HepG2 (cell line): ENCODE results near the gene IRF2BPL. TPM values are rescaled to one million over a fixed set of nuclear protein-coding genes. Genes with fewer than 3 reads are reported as not detected.

Source experiments
- ARID2 ChIP-seq: sonication (generic); formaldehyde crosslinking; IDR thresholded peaks from 2 replicates; pipeline ENCODE4 v1.8.1; 2022; ENCODE audit warnings: mild to moderate bottlenecking, missing genetic modification reagents, borderline replicate concordance
- CAMTA2 ChIP-seq: sonication (generic); formaldehyde crosslinking; IDR thresholded peaks from 2 replicates; pipeline ENCODE4 v1.4.0; 2020; ENCODE audit warnings: mild to moderate bottlenecking, missing genetic modification reagents, borderline replicate concordance
- CENPBD1 ChIP-seq: sonication (generic); formaldehyde crosslinking; IDR thresholded peaks from 2 replicates; pipeline ENCODE4 v1.8.0; 2022; ENCODE audit warnings: missing genetic modification reagents, low read depth, mild to moderate bottlenecking, borderline replicate concordance
- E2F1 ChIP-seq: sonication (generic); formaldehyde crosslinking; IDR thresholded peaks from 2 replicates; pipeline ENCODE4 v1.5.0; 2020; ENCODE audit warnings: missing genetic modification reagents
- LBX2 ChIP-seq: sonication (generic); formaldehyde crosslinking; IDR thresholded peaks from 2 replicates; pipeline ENCODE4 v1.5.0; 2020; ENCODE audit warnings: missing genetic modification reagents, mild to moderate bottlenecking, borderline replicate concordance
- RBFOX2 ChIP-seq: fragments of 200-400 bp; formaldehyde crosslinking; IDR thresholded peaks from 2 replicates; pipeline ENCODE4 v1.6.1; 2017; ENCODE audit warnings: low read depth, mild to moderate bottlenecking, low read length
- RXRA ChIP-seq: sonication (generic); formaldehyde crosslinking; IDR thresholded peaks from 2 replicates; pipeline ENCODE4 v1.5.1; 2020; ENCODE audit warnings: missing genetic modification reagents
- SKIL ChIP-seq: sonication (generic); formaldehyde crosslinking; IDR thresholded peaks from 2 replicates; pipeline ENCODE4 v1.8.0; 2022; ENCODE audit warnings: missing genetic modification reagents, mild to moderate bottlenecking, moderate library complexity, borderline replicate concordance
- SMAD1 ChIP-seq: sonication (generic); formaldehyde crosslinking; IDR thresholded peaks from 2 replicates; pipeline ENCODE4 v1.4.0; 2020; ENCODE audit warnings: missing genetic modification reagents, low read depth, mild to moderate bottlenecking, borderline replicate concordance
- ZBTB39 ChIP-seq: sonication (generic); formaldehyde crosslinking; IDR thresholded peaks from 2 replicates; pipeline ENCODE4 v1.5.0; 2020; ENCODE audit warnings: missing genetic modification reagents
- ZKSCAN8 ChIP-seq: IDR thresholded peaks from 2 replicates; pipeline ENCODE4 v1.6.1; 2016; ENCODE audit warnings: borderline replicate concordance, missing genetic modification reagents, missing compliant biosample characterization
- ZNF276 ChIP-seq: sonication (generic); formaldehyde crosslinking; IDR thresholded peaks from 2 replicates; pipeline ENCODE4 v1.4.0; 2020; ENCODE audit warnings: mild to moderate bottlenecking, low read depth, missing genetic modification reagents
- ZNF512 ChIP-seq: sonication (generic); formaldehyde crosslinking; IDR thresholded peaks from 2 replicates; pipeline ENCODE4 v1.4.0; 2020; ENCODE audit warnings: mild to moderate bottlenecking, missing genetic modification reagents
- polyA plus RNA-seq, 8 experiments: library from polyadenylated mRNA; depleted of rRNA in 3 of 8; stranded (reverse) in 7 of 8; unstranded in 1 of 8; fragments of >200 nt; fragmentation: Illumina TruSeq in 4 of 8; extraction: Trizol in 4 of 8; gene quantifications; 2 replicates each; pipeline versions ENCODE4 v1.2.1 to v1.2.3, GENCODE V29; 2011 to 2016; ENCODE audit warnings: low read depth in 4 of 8, missing spikeins in 1 of 8, mixed read lengths in 1 of 8; ENCODE audit not compliant: insufficient read depth in 1 of 8
- total RNA-seq, 5 experiments: library from RNA; depleted of rRNA; stranded (reverse); fragments of >200 nt; fragmentation: Illumina TruSeq; extraction: Trizol; gene quantifications; 2 replicates each; pipeline ENCODE4 v1.2.3, GENCODE V29; 2016; ENCODE audit warnings: low read depth in 1 of 5

IRF2BPL gene
- total and polyA plus RNA-seq, 2 of the 13 experiments (the other 11 are each of a cell fraction or from before 2014, with no cell fraction given) = 6.6 to 8.4 TPM

- peak; percentile 93 for TF ChIP-seq ZBTB39 (CRISPR knock-in tag)
- no peak for TF ChIP-seq CENPBD1
- TF ChIP-seq ZKSCAN8 = no peak
- no peak for TF ChIP-seq ZNF512
- peak; percentile 58; the same call in 1 of the 2 replicates for TF ChIP-seq SKIL (CRISPR knock-in tag)
- peak; percentile 44; the same call in 1 of the 2 replicates for TF ChIP-seq E2F1 (CRISPR knock-in tag)
- no peak for TF ChIP-seq ARID2 (CRISPR knock-in tag)
- no peak for TF ChIP-seq ZNF276 (CRISPR knock-in tag)
- TF ChIP-seq SMAD1 (CRISPR knock-in tag) = no peak
- no peak for TF ChIP-seq CAMTA2
- TF ChIP-seq RBFOX2 = peak; percentile 73
- TF ChIP-seq LBX2 (CRISPR knock-in tag) = no peak
- no peak; the same call in 1 of the 2 replicates for TF ChIP-seq RXRA
These were observed 4.5 kb upstream of the IRF2BPL start (continued) for GRCh38 chr14:77032844-77033621.
